PC-3 (cell line): Measurements from ENCODE around the gene USP20. TPM values are rescaled to one million over a fixed set of nuclear protein-coding genes. Genes with fewer than 3 reads are reported as not detected.

Experiments
- ATAC-seq: fragments of 200-7000 bp; cut with Tn5 transposase; 2 replicates; pipeline ENCODE4 v1.9.1; 2020; ENCODE audit warnings: mild to moderate bottlenecking, moderate library complexity
- BruUV-seq: library from RNA; stranded (reverse); fragments of 400-500 nt; replicated peaks from 2 replicates; lab custom pipeline; 2021; lab: Mats Ljungman, UMichigan
- CTCF ChIA-PET: fragments of 300-600 bp; sonication (Branson Sonifier 250); formaldehyde crosslinking; loops from one replicate; lab custom pipeline; 2022; ENCODE audit warnings: antibody characterized with exemption; lab: Charles Lee
- POLR2A ChIA-PET: fragments of 300-600 bp; sonication (Branson Sonifier 250); formaldehyde crosslinking; loops from one replicate; lab custom pipeline; 2022; ENCODE audit warnings: antibody characterized with exemption; ENCODE audit not compliant: unreplicated experiment; lab: Charles Lee
- DNase-seq: peaks from one replicate; pipeline ENCODE4 v3.0.0-alpha.2; 2015
- H2AFZ ChIP-seq: fragments of 300-600 bp; sonication (generic); 2 replicates; pipeline ENCODE4 v1.6.0; 2016; ENCODE audit warnings: antibody characterized with exemption, low read length
- H3F3A ChIP-seq: fragments of 300-600 bp; sonication (generic); one replicate; pipeline ENCODE4 v1.6.0; 2017; ENCODE audit warnings: antibody characterized with exemption, low read length, control low read depth, mild to moderate bottlenecking; ENCODE audit not compliant: unreplicated experiment
- H3K27ac ChIP-seq: fragments of 300-600 bp; sonication (generic); 2 replicates; pipeline ENCODE4 v1.5.1; 2016; ENCODE audit warnings: mild to moderate bottlenecking, low read length
- H3K27me3 ChIP-seq: fragments of 300-600 bp; sonication (generic); 2 replicates; pipeline ENCODE4 v1.6.1; 2016; ENCODE audit warnings: low read length, mixed read lengths
- H3K36me3 ChIP-seq: fragments of 300-600 bp; sonication (generic); 2 replicates; pipeline ENCODE4 v1.6.1; 2016; ENCODE audit warnings: low read depth, mixed run types, low read length, mixed read lengths
- H3K4me1 ChIP-seq: fragments of 300-600 bp; sonication (generic); 2 replicates; pipeline ENCODE4 v1.5.1; 2016; ENCODE audit warnings: low read length; ENCODE audit not compliant: insufficient read depth
- H3K4me2 ChIP-seq: fragments of 300-600 bp; sonication (generic); 2 replicates; pipeline ENCODE4 v1.6.0; 2016; ENCODE audit warnings: low read length
- H3K4me3 ChIP-seq: fragments of 300-600 bp; sonication (generic); 2 replicates; pipeline ENCODE4 v1.5.1; 2016; ENCODE audit warnings: mild to moderate bottlenecking, low read length, mixed read lengths
- H3K79me2 ChIP-seq: fragments of 300-600 bp; sonication (generic); 2 replicates; pipeline ENCODE4 v1.6.1; 2017; ENCODE audit warnings: low read length, mixed read lengths
- H3K9ac ChIP-seq: fragments of 300-600 bp; sonication (generic); 2 replicates; pipeline ENCODE4 v1.6.0; 2016; ENCODE audit warnings: mild to moderate bottlenecking, low read length
- H3K9me2 ChIP-seq: fragments of 300-600 bp; sonication (generic); replicated peaks from 2 replicates; pipeline ENCODE4 v1.6.1; 2016; ENCODE audit warnings: mixed run types, low read length, mixed read lengths
- H3K9me3 ChIP-seq: fragments of 300-600 bp; sonication (generic); 2 replicates; pipeline ENCODE4 v1.6.1; 2016; ENCODE audit warnings: low read length, mixed read lengths
- H4K20me1 ChIP-seq: fragments of 300-600 bp; sonication (generic); 2 replicates; pipeline ENCODE4 v1.6.1; 2016; ENCODE audit warnings: low read length, mixed read lengths
- EZH2 ChIP-seq: fragments of 300-600 bp; sonication (generic); IDR thresholded peaks from one replicate; pipeline ENCODE4 v1.6.1; 2017; ENCODE audit warnings: antibody characterized with exemption, mild to moderate bottlenecking, low read length; ENCODE audit not compliant: unreplicated experiment
- EZH2phosphoT487 ChIP-seq: fragments of 300-600 bp; sonication (generic); IDR thresholded peaks from 2 replicates; pipeline ENCODE4 v1.6.1; 2018; ENCODE audit warnings: mild to moderate bottlenecking, antibody characterized with exemption, low read length, borderline replicate concordance
- intact Hi-C: fragments of 100-400 bp; cut with micrococcal nuclease; formaldehyde crosslinking; loops from 2 replicates; pipeline ENCODE4 v1.9.0; 2023
- total RNA-seq: library from RNA; depleted of rRNA; stranded (reverse); fragments of >200 nt; gene quantifications from 2 replicates; pipeline ENCODE4 v1.2.3, GENCODE V29; 2014
- TF ChIP-seq, protein P1 (sequence below): fragments of 300-600 bp; sonication (generic); conservative IDR thresholded peaks from 2 replicates; pipeline ENCODE4 v1.5.1; 2017; ENCODE audit warnings: antibody characterized with exemption, low read depth, mild to moderate bottlenecking, low read length

The USP20 gene
- total RNA-seq, 1 experiment from 2014 or later: 15.0 TPM

DNA sequence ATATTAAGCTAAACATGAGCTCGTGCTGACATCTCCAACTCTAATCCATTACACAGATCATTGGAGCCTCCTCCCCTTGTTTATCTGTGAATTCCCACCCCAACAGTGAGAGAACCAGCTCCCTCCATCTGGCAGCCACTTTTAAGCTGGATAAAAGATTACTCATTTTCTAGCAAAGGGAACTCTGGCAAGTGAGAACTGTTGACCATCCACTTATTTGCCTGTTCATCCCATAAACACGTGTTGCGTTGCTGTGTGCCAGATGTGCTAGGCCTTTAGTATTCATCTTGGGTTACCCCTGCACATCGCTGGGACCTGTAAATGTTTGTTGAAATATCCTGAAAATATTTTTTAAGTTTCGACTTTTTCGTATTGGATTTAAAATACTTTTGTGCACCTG lies 8.9 kb upstream of the USP20 start:
- DNase-seq: no peak
- H3K4me1 ChIP-seq: peaks cover 5% of the 10 kb centered on the region; the same call in 1 of the 2 replicates
- H3K27ac ChIP-seq: no peak overlapping the region
- no peaks in the 10 kb centered on the region for H3K9me3 ChIP-seq
- no peaks in the 10 kb centered on the region for H4K20me1 ChIP-seq
- no peaks in the 10 kb centered on the region for H3K9me2 ChIP-seq
- H2AFZ ChIP-seq: no peak overlapping the region
- H3K27me3 ChIP-seq: no peaks in the 10 kb centered on the region
- BruUV-seq: no TSS peak
- H3K4me3 ChIP-seq: no peak overlapping the region
- peaks cover 14% of the 10 kb centered on the region for H3K79me2 ChIP-seq
- no peak overlapping the region for H3K4me2 ChIP-seq
- POLR2A ChIA-PET: no interaction called here
- intact Hi-C loops: no loop called here
- ATAC-seq: no peak
- H3K9ac ChIP-seq: no peak overlapping the region
- TF ChIP-seq EZH2 (no peak), EZH2phosphoT487 (no peak)
- TF ChIP-seq, protein P1, sequence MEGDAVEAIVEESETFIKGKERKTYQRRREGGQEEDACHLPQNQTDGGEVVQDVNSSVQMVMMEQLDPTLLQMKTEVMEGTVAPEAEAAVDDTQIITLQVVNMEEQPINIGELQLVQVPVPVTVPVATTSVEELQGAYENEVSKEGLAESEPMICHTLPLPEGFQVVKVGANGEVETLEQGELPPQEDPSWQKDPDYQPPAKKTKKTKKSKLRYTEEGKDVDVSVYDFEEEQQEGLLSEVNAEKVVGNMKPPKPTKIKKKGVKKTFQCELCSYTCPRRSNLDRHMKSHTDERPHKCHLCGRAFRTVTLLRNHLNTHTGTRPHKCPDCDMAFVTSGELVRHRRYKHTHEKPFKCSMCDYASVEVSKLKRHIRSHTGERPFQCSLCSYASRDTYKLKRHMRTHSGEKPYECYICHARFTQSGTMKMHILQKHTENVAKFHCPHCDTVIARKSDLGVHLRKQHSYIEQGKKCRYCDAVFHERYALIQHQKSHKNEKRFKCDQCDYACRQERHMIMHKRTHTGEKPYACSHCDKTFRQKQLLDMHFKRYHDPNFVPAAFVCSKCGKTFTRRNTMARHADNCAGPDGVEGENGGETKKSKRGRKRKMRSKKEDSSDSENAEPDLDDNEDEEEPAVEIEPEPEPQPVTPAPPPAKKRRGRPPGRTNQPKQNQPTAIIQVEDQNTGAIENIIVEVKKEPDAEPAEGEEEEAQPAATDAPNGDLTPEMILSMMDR: no peak
- H3F3A ChIP-seq: no peaks in the 10 kb centered on the region
- CTCF ChIA-PET: no interaction called here
- peaks cover 17% of the 10 kb centered on the region for H3K36me3 ChIP-seq

DNA sequence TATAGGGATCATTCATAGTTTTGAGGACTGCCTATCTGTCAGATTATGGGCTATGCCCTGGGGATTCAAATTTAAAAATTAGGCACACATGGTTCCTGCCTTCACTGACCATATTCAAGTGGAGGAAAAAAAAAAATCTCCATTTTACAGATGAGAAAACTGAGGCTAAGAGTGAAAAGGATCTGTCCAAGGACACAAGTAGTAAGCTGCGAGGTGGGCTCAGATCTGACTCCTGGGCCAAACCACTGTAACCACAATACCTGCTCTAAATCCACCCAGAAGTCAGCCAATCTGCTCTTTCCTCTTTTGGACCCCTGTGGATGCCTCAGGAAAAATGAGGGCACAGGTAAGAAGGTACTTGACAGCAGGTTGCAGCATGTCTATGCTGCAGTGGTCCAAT lies 8.5 kb upstream of the USP20 start:
- H4K20me1 ChIP-seq: no peaks in the 10 kb centered on the region
- no peak overlapping the region for H3K4me2 ChIP-seq
- H3K9me3 ChIP-seq: no peaks in the 10 kb centered on the region
- peaks cover 14% of the 10 kb centered on the region for H3K79me2 ChIP-seq
- ChIA-PET CTCF (no interaction called here), POLR2A (no interaction called here)
- intact Hi-C loops: no loop called here
- H3K4me1 ChIP-seq: peaks cover 5% of the 10 kb centered on the region; the same call in 1 of the 2 replicates
- no peaks in the 10 kb centered on the region for H3K9me2 ChIP-seq
- H3K27me3 ChIP-seq: no peaks in the 10 kb centered on the region
- no peaks in the 10 kb centered on the region for H3F3A ChIP-seq
- no peak overlapping the region for H2AFZ ChIP-seq
- no peak overlapping the region for H3K27ac ChIP-seq
- ATAC-seq (no peak), DNase-seq (no peak)
- peaks cover 18% of the 10 kb centered on the region for H3K36me3 ChIP-seq
- no peak overlapping the region for H3K9ac ChIP-seq
- H3K4me3 ChIP-seq: no peak overlapping the region
- no TSS peak for BruUV-seq
- TF ChIP-seq EZH2phosphoT487: no peak
- TF ChIP-seq, protein P1: no peak
- TF ChIP-seq EZH2: no peak

DNA sequence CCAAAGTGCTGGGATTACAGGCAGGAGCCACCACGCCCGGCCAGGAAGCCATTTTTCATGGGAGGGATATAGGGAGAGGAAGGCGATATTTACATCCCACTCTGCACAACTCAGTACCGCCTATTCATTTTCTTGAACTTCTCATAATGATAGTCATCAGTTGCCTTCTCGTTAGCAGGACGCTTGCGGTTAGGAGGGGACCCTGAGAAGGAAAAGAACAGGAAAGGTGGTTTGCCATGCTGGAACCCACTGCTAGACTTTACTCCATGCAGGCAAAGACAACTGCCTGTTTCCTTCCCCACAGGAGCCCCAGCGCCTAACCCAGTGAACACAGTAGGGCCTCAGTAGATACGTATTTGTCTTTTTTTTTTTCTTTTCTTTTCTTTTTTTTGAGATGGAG lies 7.2 kb upstream of the USP20 start:
- ChIA-PET CTCF (no interaction called here), POLR2A (no interaction called here)
- no peak overlapping the region for H3K27ac ChIP-seq
- H3K36me3 ChIP-seq: peaks cover 15% of the 10 kb centered on the region; the same call in 1 of the 2 replicates
- TF ChIP-seq, protein P1: no peak
- TF ChIP-seq EZH2phosphoT487: no peak
- no peak for TF ChIP-seq EZH2
- H3K27me3 ChIP-seq: no peaks in the 10 kb centered on the region
- no peaks in the 10 kb centered on the region for H3F3A ChIP-seq
- no peaks in the 10 kb centered on the region for H3K9me3 ChIP-seq
- H2AFZ ChIP-seq: no peak overlapping the region
- intact Hi-C loops: no loop called here
- BruUV-seq: no TSS peak
- H3K4me3 ChIP-seq: no peak overlapping the region
- DNase-seq (no peak), ATAC-seq (no peak)
- no peak overlapping the region for H3K9ac ChIP-seq
- no peaks in the 10 kb centered on the region for H3K9me2 ChIP-seq
- no peak overlapping the region for H3K4me2 ChIP-seq
- peaks cover 2% of the 10 kb centered on the region for H3K79me2 ChIP-seq
- H4K20me1 ChIP-seq: no peaks in the 10 kb centered on the region
- no peaks in the 10 kb centered on the region for H3K4me1 ChIP-seq
